Ovary (tissue), 9 donors: ENCODE data around the gene YTHDF2. TPM values are rescaled to one million over a fixed set of nuclear protein-coding genes. Genes with fewer than 3 reads are reported as not detected.

ENCODE experiments used
- DNase-seq, 5 donors: peaks; one replicate each; pipeline ENCODE4 v3.0.0-alpha.2; 2019 to 2020
- H3K27ac ChIP-seq, 2 donors: fragments of 200-600 bp; one replicate each; pipeline versions ENCODE4 v1.5.1 to v1.8.0; 2019 to 2022
- H3K27me3 ChIP-seq: fragments of 200-600 bp; one replicate; pipeline ENCODE4 v1.8.0; 2022
- H3K36me3 ChIP-seq: fragments of 200-600 bp; sonication (generic); one replicate; pipeline ENCODE4 v1.5.1; 2019
- H3K4me1 ChIP-seq: one replicate; pipeline ENCODE4 v1.8.1; 2013; ENCODE audit warnings: mild to moderate bottlenecking, moderate library complexity; ENCODE audit not compliant: insufficient read depth
- H3K4me3 ChIP-seq: fragments of 200-600 bp; sonication (generic); one replicate; pipeline ENCODE4 v1.5.1; 2017
- H3K9me3 ChIP-seq, 2 donors: fragments of 200-600 bp in 1 of 2; sonication (generic) in 1 of 2; one replicate each; pipeline versions ENCODE4 v1.5.1 to v1.8.1; 2013 to 2019; ENCODE audit warnings: mild to moderate bottlenecking in 1 of 2, moderate library complexity in 1 of 2
- CTCF ChIP-seq, 3 donors: fragments of 450-650 bp in 2 of 3; fragments of 200-600 bp in 1 of 3; IDR thresholded peaks; one replicate each; pipeline versions ENCODE4 v1.5.1 to v1.8.0; 2016 to 2022; ENCODE audit warnings: antibody characterized with exemption in 3 of 3, mild to moderate bottlenecking in 1 of 3
- EP300 ChIP-seq: sonication (generic); formaldehyde crosslinking; IDR thresholded peaks from one replicate; pipeline ENCODE4 v1.6.1; 2017; ENCODE audit warnings: antibody characterized with exemption
- POLR2A ChIP-seq: fragments of 450-650 bp; IDR thresholded peaks from one replicate; pipeline ENCODE4 v1.6.1; 2017; ENCODE audit warnings: antibody characterized with exemption, mild to moderate bottlenecking, moderate library complexity
- WGBS, 3 donors: extraction: QIAGEN DNeasy Blood & Tissue Kit in 1 of 3; methylation state at CpG; one replicate each; pipeline versions ENCODE4 v1.1.5 to v1.1.7; 2013 to 2017; 5-methylcytosine and 5-hydroxymethylcytosine counted together
- intact Hi-C, 4 donors: fragments of 100-400 bp; cut with DNase I; formaldehyde crosslinking; loops; one replicate each; pipeline versions ENCODE4 v1.11.0 to v1.15.1; 2022 to 2023
- polyA plus RNA-seq, 2 donors: library from polyadenylated mRNA; stranded (reverse); fragments of 200-250 nt in 1 of 2; fragments of 350-450 nt in 1 of 2; fragmentation: Illumina TruSeq in 1 of 2; extraction: RNeasy Lipid Tissue Mini Kit (QIAGEN cat#74804) in 1 of 2; gene quantifications; one replicate each; pipeline ENCODE4 v1.2.3, GENCODE V29; 2013 to 2014
- small RNA-seq: library from RNA; depleted of rRNA; stranded (forward); fragments of <200 nt; gene quantifications from one replicate; pipeline ENCODE3, GENCODE V24; 2016
- total RNA-seq, 7 donors: library from RNA; depleted of rRNA in 2 of 7; stranded (reverse); fragments of >200 nt in 2 of 7; fragmentation: NEBNext Ultra II Directional in 3 of 7; extraction: Animal tissue kit (Norgen Biotek cat#: 25700) in 3 of 7; gene quantifications; one replicate each; pipeline versions ENCODE4 v1.1.0 to v1.2.4, GENCODE V29; 2016 to 2023
- donor health status: DM: no; HTN: no; CAD: no; lungs with moderate emphysema.
- donor health status: DM: no; HTN: no; CAD: no.
- donor health status: Bipolar disorder and iron deficiency.
- donor health status: DM: yes; HTN: yes; CAD: no.
- donor health status: DM: no; HTN: no; CAD: no.
- donor health status: DM: yes; HTN: yes; CAD: no.

YTHDF2 gene
- total and polyA plus RNA-seq, 9 donors: 25.8 to 70.2 (median 54.8) TPM

DNA sequence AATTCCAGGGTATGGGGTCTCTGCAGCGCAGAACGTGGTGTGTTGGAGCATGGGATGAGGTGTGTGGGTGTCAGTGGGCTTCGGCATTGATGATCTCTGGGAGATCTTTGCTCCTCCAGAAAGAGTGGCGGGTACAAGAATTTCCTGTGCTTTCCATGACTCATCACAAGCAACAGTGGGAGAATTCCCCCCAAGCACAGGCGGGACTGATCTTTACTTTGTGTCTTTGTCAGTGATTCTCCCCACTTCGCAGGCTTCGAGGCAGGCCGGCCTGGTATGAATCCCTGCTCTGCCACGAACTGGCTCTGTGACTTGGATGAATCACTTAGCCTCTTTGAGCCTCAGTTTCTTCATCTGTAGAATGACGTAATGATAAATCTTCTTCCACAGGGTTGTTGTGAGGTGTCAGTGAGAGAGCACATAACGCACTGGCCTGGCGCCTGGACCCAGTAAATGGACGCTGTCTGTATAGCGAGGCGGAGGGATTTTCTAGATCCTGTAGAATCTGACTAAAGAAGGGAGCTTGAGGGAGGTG, 77.3 kb downstream of the YTHDF2 start:
- WGBS, 3 donors: 82 to 87% (median 83%) methylated on average over 15 of the region's 15 CpGs
- DNase-seq: no peak

GRCh38 chr1:28815533-28816185, 78.9 kb downstream of the YTHDF2 start:
- no peak overlapping the region for H3K27ac ChIP-seq
- no peaks in the 10 kb centered on the region for H3K9me3 ChIP-seq
- H3K4me1 ChIP-seq: peaks cover 2% of the 10 kb centered on the region
- 22 to 33% (median 25%) methylated on average over 9 to 12 of the region's 12 CpGs for WGBS, 3 donors
- no peaks in the 10 kb centered on the region for H3K36me3 ChIP-seq
- H3K4me3 ChIP-seq: no peak overlapping the region
- intact Hi-C loops: no loop called here
- DNase-seq: no peak
- H3K27me3 ChIP-seq: no peaks in the 10 kb centered on the region
- TF ChIP-seq POLR2A: no peak
- no peak for TF ChIP-seq CTCF (IDR thresholded peaks at IDR 0.05)
- no peak for TF ChIP-seq EP300

More for the DNA sequence above, 77.3 kb downstream of the YTHDF2 start:
- TF ChIP-seq CTCF (IDR thresholded peaks at IDR 0.05) (no peak), POLR2A (no peak), EP300 (no peak)
- intact Hi-C loops: no loop called here
- Histone ChIP-seq H3K4me3 (no peak overlapping the region), H3K27me3 (no peaks in the 10 kb centered on the region), H3K36me3 (no peaks in the 10 kb centered on the region), H3K4me1 (peaks cover 2% of the 10 kb centered on the region), H3K9me3 (no peaks in the 10 kb centered on the region), H3K27ac (no peak overlapping the region)

- Histone ChIP-seq H3K4me3 (no peak overlapping the region), H3K9me3 (no peaks in the 10 kb centered on the region), H3K36me3 (no peaks in the 10 kb centered on the region), H3K4me1 (peaks cover 2% of the 10 kb centered on the region), H3K27ac (no peak overlapping the region), H3K27me3 (no peaks in the 10 kb centered on the region)
- intact Hi-C loops: no loop called here
- no peak for DNase-seq
- 69 to 82% (median 76%) methylated on average over 7 of the region's 7 CpGs for WGBS, 3 donors
- TF ChIP-seq EP300 (no peak), CTCF (IDR thresholded peaks at IDR 0.05) (no peak), POLR2A (no peak)
Measured at GRCh38 chr1:28817133-28817532, 80.4 kb downstream of the YTHDF2 start.

DNA sequence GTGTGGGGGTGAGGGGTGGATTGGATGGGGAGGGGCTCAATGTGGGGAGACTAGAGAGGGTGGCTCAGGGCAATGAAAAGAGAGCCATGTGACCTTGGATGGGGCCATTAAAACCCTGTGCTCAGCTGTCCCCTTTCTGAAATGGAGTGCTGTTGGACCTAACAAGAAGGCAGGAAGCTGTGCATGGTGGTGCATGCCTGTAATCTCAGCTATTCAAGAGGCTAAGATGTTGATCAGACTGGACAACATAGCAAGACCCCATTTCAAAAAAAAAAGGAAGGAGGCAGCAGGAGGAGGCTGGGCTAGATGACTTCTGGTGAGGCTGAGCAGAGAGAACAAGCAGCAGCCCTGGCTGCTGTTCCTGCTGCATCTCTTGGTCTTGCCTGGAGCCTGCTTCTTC, 82.3 kb downstream of the YTHDF2 start:
- Histone ChIP-seq H3K4me3 (no peak overlapping the region), H3K27me3 (no peaks in the 10 kb centered on the region), H3K4me1 (no peaks in the 10 kb centered on the region), H3K36me3 (no peaks in the 10 kb centered on the region), H3K27ac (no peak overlapping the region), H3K9me3 (no peaks in the 10 kb centered on the region)
- no peak for TF ChIP-seq EP300
- TF ChIP-seq CTCF (IDR thresholded peaks at IDR 0.05): no peak
- no peak for TF ChIP-seq POLR2A
- DNase-seq: no peak
- intact Hi-C loops: no loop called here

Small RNA genes lying within 50 kb of the gene (small RNA-seq; reads per million reads assigned to genes)
- gene RF00422: not detected

Other genes starting within 250 kb of the YTHDF2 start
- 10 to 100 TPM; 13.2 to 25.6 (median 17.4) TPM for gene RCC1, start 230.9 kb upstream of the YTHDF2 start, total RNA-seq
- 10 to 100 TPM; 16.7 to 34.3 TPM for gene RCC1, start 230.9 kb upstream of the YTHDF2 start, polyA plus RNA-seq
- gene TRNAU1AP, start 183.9 kb upstream of the YTHDF2 start, total RNA-seq: 10 to 100 TPM; 18.8 to 27.7 (median 20.6) TPM
- gene TRNAU1AP, start 183.9 kb upstream of the YTHDF2 start, polyA plus RNA-seq: 10 to 100 TPM; 20.7 to 37.6 TPM
- gene RAB42, start 144.7 kb upstream of the YTHDF2 start, total RNA-seq: 1 to 10 TPM in 2 of 7 donors, under 1 TPM in 4, not detected in 1; 0.36 to 4.2 (median 0.89) TPM
- gene RAB42, start 144.7 kb upstream of the YTHDF2 start, polyA plus RNA-seq: 1 to 10 TPM in 1 of 2 donors, under 1 TPM in 1; 0.82 to 1.3 TPM
- gene TAF12, start 93.9 kb upstream of the YTHDF2 start, total RNA-seq: 10 to 100 TPM; 15.4 to 26.4 (median 18.4) TPM
- gene TAF12, start 93.9 kb upstream of the YTHDF2 start, polyA plus RNA-seq: 10 to 100 TPM; 21.7 to 39.4 TPM
- not detected for gene RNU11, start 88.3 kb upstream of the YTHDF2 start, total RNA-seq
- not detected for gene RNU11, start 88.3 kb upstream of the YTHDF2 start, polyA plus RNA-seq
- gene GMEB1, start 68.2 kb upstream of the YTHDF2 start, total RNA-seq: 10 to 100 TPM in 5 of 7 donors, 1 to 10 TPM in 2; 6.3 to 18.3 (median 14.7) TPM
- gene GMEB1, start 68.2 kb upstream of the YTHDF2 start, polyA plus RNA-seq: 10 to 100 TPM in 1 of 2 donors, 1 to 10 TPM in 1; 6.8 to 13.2 TPM
- under 1 TPM in 1 of 7 donors, not detected in 6; 0.02 TPM for gene OPRD1, start 75.2 kb downstream of the YTHDF2 start, total RNA-seq
- gene OPRD1, start 75.2 kb downstream of the YTHDF2 start, polyA plus RNA-seq: not detected
- gene EPB41, start 177.6 kb downstream of the YTHDF2 start, total RNA-seq: 10 to 100 TPM; 23.0 to 56.4 (median 31.8) TPM
- 10 to 100 TPM; 11.2 to 21.7 TPM for gene EPB41, start 177.6 kb downstream of the YTHDF2 start, polyA plus RNA-seq